Neural progenitor cell (in vitro differentiated cells): ENCODE measurements around the gene WDR54.

Experiments
- EZH2 ChIP-seq: fragments of 200-600 bp; sonication (generic); IDR thresholded peaks from 2 replicates; pipeline ENCODE4 v1.6.1; 2017; ENCODE audit warnings: antibody characterized with exemption, mild to moderate bottlenecking, moderate library complexity
- TF ChIP-seq, protein P1 (sequence below): fragments of 200-600 bp; sonication (generic); IDR thresholded peaks from 2 replicates; pipeline ENCODE4 v1.5.1; 2017; ENCODE audit warnings: antibody characterized with exemption, mild to moderate bottlenecking

DNA sequence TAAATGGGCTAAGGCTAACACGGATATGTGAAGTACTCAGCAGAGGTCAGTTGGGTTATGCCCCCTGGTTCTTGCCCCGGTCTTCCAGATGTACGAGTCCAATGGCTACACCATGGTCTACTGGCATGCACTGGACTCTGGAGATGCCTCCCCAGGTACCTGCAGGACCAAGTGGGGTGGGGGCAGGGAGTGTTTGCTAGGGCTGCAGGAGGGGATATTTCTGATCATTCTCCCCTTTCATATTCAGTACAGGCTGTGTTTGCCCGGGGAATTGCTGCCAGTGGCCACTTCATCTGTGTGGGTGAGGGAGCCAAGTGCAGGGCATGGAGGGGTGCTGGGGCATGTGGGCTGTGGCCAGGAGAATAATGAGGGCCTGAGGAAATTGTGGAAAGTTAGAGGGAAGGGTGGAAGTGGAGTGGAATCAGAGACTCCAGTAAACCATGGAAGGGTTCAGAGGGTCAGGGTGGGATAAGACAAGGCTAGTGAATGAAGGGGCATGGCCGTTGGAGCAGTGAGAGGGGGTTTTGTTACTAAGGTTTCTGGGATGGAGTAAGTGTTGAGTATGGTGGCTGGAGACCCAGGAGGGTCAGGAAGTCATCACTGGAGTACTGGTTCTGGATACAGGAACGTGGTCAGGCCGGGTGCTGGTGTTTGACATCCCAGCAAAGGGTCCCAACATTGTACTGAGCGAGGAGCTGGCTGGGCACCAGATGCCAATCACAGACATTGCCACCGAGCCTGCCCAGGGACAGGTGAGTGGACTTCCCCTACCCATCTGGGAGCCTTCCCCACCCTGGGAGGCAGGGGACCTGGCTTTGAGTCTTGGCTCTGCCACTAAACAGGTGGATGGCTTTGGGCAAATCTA is 1.9 kb downstream of the WDR54 start:
- TF ChIP-seq, protein P1, sequence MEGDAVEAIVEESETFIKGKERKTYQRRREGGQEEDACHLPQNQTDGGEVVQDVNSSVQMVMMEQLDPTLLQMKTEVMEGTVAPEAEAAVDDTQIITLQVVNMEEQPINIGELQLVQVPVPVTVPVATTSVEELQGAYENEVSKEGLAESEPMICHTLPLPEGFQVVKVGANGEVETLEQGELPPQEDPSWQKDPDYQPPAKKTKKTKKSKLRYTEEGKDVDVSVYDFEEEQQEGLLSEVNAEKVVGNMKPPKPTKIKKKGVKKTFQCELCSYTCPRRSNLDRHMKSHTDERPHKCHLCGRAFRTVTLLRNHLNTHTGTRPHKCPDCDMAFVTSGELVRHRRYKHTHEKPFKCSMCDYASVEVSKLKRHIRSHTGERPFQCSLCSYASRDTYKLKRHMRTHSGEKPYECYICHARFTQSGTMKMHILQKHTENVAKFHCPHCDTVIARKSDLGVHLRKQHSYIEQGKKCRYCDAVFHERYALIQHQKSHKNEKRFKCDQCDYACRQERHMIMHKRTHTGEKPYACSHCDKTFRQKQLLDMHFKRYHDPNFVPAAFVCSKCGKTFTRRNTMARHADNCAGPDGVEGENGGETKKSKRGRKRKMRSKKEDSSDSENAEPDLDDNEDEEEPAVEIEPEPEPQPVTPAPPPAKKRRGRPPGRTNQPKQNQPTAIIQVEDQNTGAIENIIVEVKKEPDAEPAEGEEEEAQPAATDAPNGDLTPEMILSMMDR: no peak
- TF ChIP-seq EZH2: no peak
